ENCODE data around the gene SPART.

GRCh38 chr13:36347531-36348210, 1.5 kb upstream of the SPART start:
- TF ChIP-seq POLR2A (IDR thresholded peaks at IDR 0.05; ENCODE audit: low read depth) (no peak), CTCF (IDR thresholded peaks at IDR 0.05) (no peak)
